Testis (tissue), 3 donors: ENCODE results near the gene MRPL50. TPM values are rescaled to one million over a fixed set of nuclear protein-coding genes. Genes with fewer than 3 reads are reported as not detected.

Source experiments
- DNase-seq: peaks from one replicate; pipeline ENCODE4 v3.0.0-alpha.2; 2019
- H3K27ac ChIP-seq, 2 donors: fragments of 200-600 bp; sonication (generic); one replicate each; pipeline ENCODE4 v1.5.1; 2019
- H3K27me3 ChIP-seq: fragments of 200-600 bp; sonication (generic); one replicate; pipeline ENCODE4 v1.5.1; 2019
- H3K36me3 ChIP-seq: fragments of 200-600 bp; sonication (generic); one replicate; pipeline ENCODE4 v1.5.1; 2017; ENCODE audit warnings: low read depth; ENCODE audit errors: missing control alignments
- H3K4me1 ChIP-seq: fragments of 200-600 bp; sonication (generic); one replicate; pipeline ENCODE4 v1.5.1; 2019
- H3K4me3 ChIP-seq, 2 donors: fragments of 200-600 bp; sonication (generic); one replicate each; pipeline ENCODE4 v1.5.1; 2017 to 2019
- H3K9me3 ChIP-seq: fragments of 200-600 bp; sonication (generic); one replicate; pipeline ENCODE4 v1.5.1; 2017
- CTCF ChIP-seq, 3 experiments: fragments of 450-650 bp in 2 of 3; fragments of 200-600 bp in 1 of 3; sonication (generic) in 1 of 3; IDR thresholded peaks; one replicate each; pipeline ENCODE4 v1.5.1; 2016 to 2019; ENCODE audit warnings: antibody characterized with exemption in 3 of 3, mild to moderate bottlenecking in 2 of 3, moderate library complexity in 1 of 3
- POLR2A ChIP-seq: fragments of 450-650 bp; IDR thresholded peaks from one replicate; pipeline ENCODE4 v1.6.1; 2017; ENCODE audit warnings: antibody characterized with exemption, mild to moderate bottlenecking, moderate library complexity
- WGBS, 2 donors: methylation state at CpG; one replicate each; pipeline ENCODE4 v1.1.5; 2018; 5-methylcytosine and 5-hydroxymethylcytosine counted together
- intact Hi-C: fragments of 100-400 bp; cut with DNase I; formaldehyde crosslinking; loops from one replicate; pipeline ENCODE4 v1.15.1; 2023; ENCODE audit warnings: low total_unique reads
- polyA plus RNA-seq: library from polyadenylated mRNA; stranded (reverse); fragments of 350-450 nt; fragmentation: Illumina TruSeq; extraction: RNeasy Lipid Tissue Mini Kit (QIAGEN cat#74804); gene quantifications from one replicate; pipeline ENCODE4 v1.2.3, GENCODE V29; 2014; ENCODE audit warnings: low read depth, low replicate concordance; ENCODE audit not compliant: insufficient read depth
- total RNA-seq, 2 donors: library from RNA; depleted of rRNA; stranded (reverse); fragments of >200 nt; gene quantifications; one replicate each; pipeline ENCODE4 v1.2.3, GENCODE V29; 2016

MRPL50 gene
- total and polyA plus RNA-seq, 3 donors from 2014 or later, result 10.5 to 18.3 (median 15.4) TPM

GRCh38 chr9:101353683-101354082 is 44.7 kb downstream of the MRPL50 start:
- Histone ChIP-seq H3K4me1 (no peaks in the 10 kb centered on the region), H3K36me3 (no peaks in the 10 kb centered on the region), H3K4me3 (no peak overlapping the region), H3K27ac (no peak overlapping the region), H3K27me3 (no peaks in the 10 kb centered on the region), H3K9me3 (no peaks in the 10 kb centered on the region)
- no peak for TF ChIP-seq CTCF (IDR thresholded peaks at IDR 0.05)
- TF ChIP-seq POLR2A, result no peak
- intact Hi-C loops, result no loop called here
- no peak for DNase-seq
- WGBS, 2 donors, result 56 to 63% methylated on average over 2 of the region's 2 CpGs

- WGBS, 2 donors, result 87 to 90% methylated on average over 6 of the region's 6 CpGs
- TF ChIP-seq CTCF (IDR thresholded peaks at IDR 0.05) (no peak), POLR2A (no peak)
- no peaks in the 10 kb centered on the region for H3K27me3 ChIP-seq
- H3K36me3 ChIP-seq, result no peaks in the 10 kb centered on the region
- intact Hi-C loops, result no loop called here
- no peaks in the 10 kb centered on the region for H3K9me3 ChIP-seq
- no peaks in the 10 kb centered on the region for H3K4me1 ChIP-seq
- no peak overlapping the region for H3K27ac ChIP-seq
- DNase-seq, result no peak
- no peak overlapping the region for H3K4me3 ChIP-seq
Measured at GRCh38 chr9:101352892-101353463, 45.4 kb downstream of the MRPL50 start.

- Histone ChIP-seq H3K9me3 (no peaks in the 10 kb centered on the region), H3K4me1 (no peaks in the 10 kb centered on the region), H3K27ac (no peak overlapping the region), H3K36me3 (no peaks in the 10 kb centered on the region), H3K4me3 (no peak overlapping the region), H3K27me3 (no peaks in the 10 kb centered on the region)
- intact Hi-C loops, result no loop called here
- WGBS, 2 donors, result 93% methylated on average over 1 of the region's 1 CpG
- no peak for DNase-seq
- TF ChIP-seq POLR2A, result no peak
Measured at GRCh38 chr9:101350285-101350684, 48.1 kb downstream of the MRPL50 start.

- no peak overlapping the region for H3K27ac ChIP-seq
- peaks cover 4% of the 10 kb centered on the region for H3K4me1 ChIP-seq
- WGBS, 2 donors, result 18 to 46% methylated on average over 1 of the region's 1 CpG
- TF ChIP-seq CTCF (IDR thresholded peaks at IDR 0.05) (no peak), POLR2A (no peak)
- no peaks in the 10 kb centered on the region for H3K36me3 ChIP-seq
- intact Hi-C loops, result no loop called here
- no peak for DNase-seq
- no peaks in the 10 kb centered on the region for H3K9me3 ChIP-seq
- no peak overlapping the region for H3K4me3 ChIP-seq
- H3K27me3 ChIP-seq, result no peaks in the 10 kb centered on the region
Measured at GRCh38 chr9:101342595-101342994, 55.8 kb downstream of the MRPL50 start.

GRCh38 chr9:101341958-101342357 is 56.5 kb downstream of the MRPL50 start:
- no peak for DNase-seq
- peaks cover 4% of the 10 kb centered on the region for H3K4me1 ChIP-seq
- no peak for TF ChIP-seq CTCF (IDR thresholded peaks at IDR 0.05)
- no peaks in the 10 kb centered on the region for H3K27me3 ChIP-seq
- no peak overlapping the region for H3K4me3 ChIP-seq
- intact Hi-C loops, result no loop called here
- H3K27ac ChIP-seq, result no peak overlapping the region
- H3K36me3 ChIP-seq, result no peaks in the 10 kb centered on the region
- no peaks in the 10 kb centered on the region for H3K9me3 ChIP-seq

Other genes with a start within 250 kb of the MRPL50 start
- under 1 TPM in 1 of 2 donors, not detected in 1; 0.31 TPM for gene BAAT, start 13.6 kb downstream of the MRPL50 start, total RNA-seq
- gene BAAT, start 13.6 kb downstream of the MRPL50 start, polyA plus RNA-seq, result 0.13 TPM
- gene ZNF189, start 233 bp upstream of the MRPL50 start, total RNA-seq, result 10 to 100 TPM; 32.6 to 42.8 TPM
- gene ZNF189, start 233 bp upstream of the MRPL50 start, polyA plus RNA-seq, result 24.0 TPM
- gene ALDOB, start 37.2 kb upstream of the MRPL50 start, total RNA-seq, result under 1 TPM in 1 of 2 donors, not detected in 1; 0.79 TPM
- gene ALDOB, start 37.2 kb upstream of the MRPL50 start, polyA plus RNA-seq, result 1.9 TPM
- 10 to 100 TPM; 36.7 to 53.1 TPM for gene RNF20, start 135.2 kb upstream of the MRPL50 start, total RNA-seq
- 78.0 TPM for gene RNF20, start 135.2 kb upstream of the MRPL50 start, polyA plus RNA-seq
- gene PPP3R2, start 196.4 kb upstream of the MRPL50 start, total RNA-seq, result 10 to 100 TPM; 18.0 to 22.8 TPM
- 241 TPM for gene PPP3R2, start 196.4 kb upstream of the MRPL50 start, polyA plus RNA-seq